ENCODE data around the gene MTERF4. TPM values are rescaled to one million over a fixed set of nuclear protein-coding genes. Genes with fewer than 3 reads are reported as not detected.

Gene MTERF4
- total RNA-seq, 1 donor from 2014 or later = 34.6 TPM

- no peaks in the 10 kb centered on the region for H3K36me3 ChIP-seq
- ATAC-seq = no peak
Measured at GRCh38 chr2:241121008-241121407, 18.9 kb upstream of the MTERF4 start.

DNA sequence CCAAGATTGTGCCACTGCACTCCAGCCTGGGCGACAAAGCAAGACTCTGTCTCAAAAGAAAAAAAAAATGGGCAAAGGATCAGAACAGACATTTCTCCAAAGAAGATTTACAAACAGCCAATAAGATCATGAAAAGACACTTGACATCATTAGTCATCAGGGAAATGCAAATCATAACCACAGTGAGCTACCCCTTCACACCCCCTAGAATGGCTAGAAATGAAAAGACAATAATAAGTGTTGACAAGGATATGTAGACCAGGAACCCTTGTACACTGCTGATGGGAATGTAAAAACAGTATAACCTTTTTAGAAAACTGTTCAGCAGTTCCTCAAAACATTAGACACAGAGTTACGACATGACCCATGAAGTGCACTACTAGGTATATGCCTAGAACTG, 18.4 kb upstream of the MTERF4 start:
- Histone ChIP-seq H3K27ac (no peak overlapping the region), H3K9me3 (no peaks in the 10 kb centered on the region), H3K36me3 (no peaks in the 10 kb centered on the region), H3K4me1 (no peaks in the 10 kb centered on the region), H3K4me3 (no peak overlapping the region), H3K27me3 (no peaks in the 10 kb centered on the region)
- TF ChIP-seq CTCF (IDR thresholded peaks at IDR 0.05) = no peak
- no peak for ATAC-seq
- intact Hi-C loops (cut with DNase I) = no loop called here
- no peak for DNase-seq

More at GRCh38 chr2:241121008-241121407, 18.9 kb upstream of the MTERF4 start:
- no peaks in the 10 kb centered on the region for H3K9me3 ChIP-seq
- no peak for TF ChIP-seq CTCF (IDR thresholded peaks at IDR 0.05)
- H3K4me3 ChIP-seq = no peak overlapping the region
- H3K27ac ChIP-seq = no peak overlapping the region
- H3K27me3 ChIP-seq = no peaks in the 10 kb centered on the region
- no peak for DNase-seq
- H3K4me1 ChIP-seq = no peaks in the 10 kb centered on the region
- intact Hi-C loops (cut with DNase I) = no loop called here

GRCh38 chr2:241118737-241119505, 16.8 kb upstream of the MTERF4 start:
- intact Hi-C loops (cut with DNase I) = no loop called here
- Histone ChIP-seq H3K36me3 (no peaks in the 10 kb centered on the region), H3K4me1 (no peaks in the 10 kb centered on the region), H3K9me3 (no peaks in the 10 kb centered on the region), H3K4me3 (no peak overlapping the region), H3K27ac (no peak overlapping the region), H3K27me3 (no peaks in the 10 kb centered on the region)
- ATAC-seq (peak; percentile 17), DNase-seq (no peak)
- TF ChIP-seq CTCF (IDR thresholded peaks at IDR 0.05) = no peak

- H3K4me3 ChIP-seq = no peak overlapping the region
- no peaks in the 10 kb centered on the region for H3K36me3 ChIP-seq
- H3K27me3 ChIP-seq = no peaks in the 10 kb centered on the region
- H3K4me1 ChIP-seq = no peaks in the 10 kb centered on the region
- TF ChIP-seq CTCF (IDR thresholded peaks at IDR 0.05) = no peak
- intact Hi-C loops (cut with DNase I) = no loop called here
- H3K9me3 ChIP-seq = no peaks in the 10 kb centered on the region
- H3K27ac ChIP-seq = no peak overlapping the region
- ATAC-seq (peak; percentile 10), DNase-seq (no peak)
Measured at GRCh38 chr2:241116606-241117560, 14.8 kb upstream of the MTERF4 start.

DNA sequence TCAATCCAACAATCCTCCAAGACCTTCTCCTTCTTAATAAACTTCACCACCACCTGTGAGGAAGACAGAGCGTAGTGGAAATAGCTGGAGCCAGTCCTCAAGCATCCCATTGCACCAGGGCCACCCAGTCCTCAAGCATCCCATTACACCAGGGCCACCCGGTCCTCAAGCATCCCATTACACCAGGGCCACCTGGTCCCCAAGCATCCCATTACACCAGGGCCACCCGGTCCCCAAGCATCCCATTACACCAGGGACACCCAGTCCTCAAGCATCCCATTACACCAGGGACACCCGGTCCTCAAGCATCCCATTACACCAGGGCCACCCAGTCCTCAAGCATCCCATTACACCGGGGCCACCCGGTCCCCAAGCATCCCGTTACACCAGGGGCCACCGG, 13.3 kb upstream of the MTERF4 start:
- no peaks in the 10 kb centered on the region for H3K9me3 ChIP-seq
- intact Hi-C loops (cut with DNase I) = no loop called here
- no peak overlapping the region for H3K27ac ChIP-seq
- no peak overlapping the region for H3K4me3 ChIP-seq
- DNase-seq (no peak), ATAC-seq (no peak)
- no peaks in the 10 kb centered on the region for H3K4me1 ChIP-seq
- TF ChIP-seq CTCF (IDR thresholded peaks at IDR 0.05) = no peak
- no peaks in the 10 kb centered on the region for H3K36me3 ChIP-seq
- no peaks in the 10 kb centered on the region for H3K27me3 ChIP-seq

Data from upper lobe of right lung (tissue), 1 donor.